GM21576 (cell line): Measurements from ENCODE around the gene MTHFR.

Source experiments
- ATAC-seq: cut with Tn5 transposase; IDR thresholded peaks from one replicate; pipeline ENCODE4 v1.9.1; 2021; ENCODE audit warnings: mild to moderate bottlenecking, moderate library complexity; ENCODE audit not compliant: unreplicated experiment

Gene MTHFR

DNA sequence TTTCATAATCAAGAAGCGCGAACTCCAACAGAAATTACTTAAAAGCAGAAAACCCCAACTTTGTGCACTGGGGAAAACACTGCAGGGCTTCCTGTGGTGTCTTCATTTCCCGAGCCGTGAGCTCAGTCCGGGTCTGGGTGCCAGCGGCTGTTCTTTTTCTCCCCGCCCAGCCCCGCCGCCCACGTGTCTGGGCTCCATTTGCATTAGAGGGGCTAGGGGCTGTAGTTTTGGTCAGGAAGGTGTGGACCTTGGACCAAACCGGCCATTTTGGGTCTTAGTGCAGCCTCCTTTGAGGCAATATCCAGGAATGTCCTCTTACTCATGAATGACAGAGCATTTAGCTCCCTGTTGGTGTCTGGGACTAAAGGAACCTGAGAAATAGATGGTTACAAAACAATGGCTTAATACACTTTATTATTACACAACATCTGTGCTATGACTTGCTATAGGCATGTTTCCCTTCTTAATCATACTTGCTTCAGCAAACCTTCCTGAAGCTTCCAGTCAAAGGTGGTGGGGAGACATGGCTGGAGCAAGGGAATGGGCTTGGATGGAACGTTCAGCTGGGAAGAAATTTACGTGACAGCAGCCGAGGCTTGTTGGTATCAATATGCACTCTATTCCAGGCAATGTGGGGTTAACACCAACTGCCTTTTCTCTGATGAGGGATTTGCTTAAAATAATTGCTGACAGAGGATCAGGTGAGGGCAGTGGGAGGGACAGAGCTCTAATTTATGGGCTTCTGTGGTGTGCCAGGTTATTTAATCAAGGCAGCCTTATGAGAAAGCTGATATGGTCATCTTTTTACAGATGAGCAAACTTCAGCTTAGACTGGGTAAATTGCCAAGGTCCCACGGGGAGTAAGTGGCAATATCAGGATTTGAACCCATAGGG, 68.8 kb downstream of the MTHFR start:
- no peak for ATAC-seq

DNA sequence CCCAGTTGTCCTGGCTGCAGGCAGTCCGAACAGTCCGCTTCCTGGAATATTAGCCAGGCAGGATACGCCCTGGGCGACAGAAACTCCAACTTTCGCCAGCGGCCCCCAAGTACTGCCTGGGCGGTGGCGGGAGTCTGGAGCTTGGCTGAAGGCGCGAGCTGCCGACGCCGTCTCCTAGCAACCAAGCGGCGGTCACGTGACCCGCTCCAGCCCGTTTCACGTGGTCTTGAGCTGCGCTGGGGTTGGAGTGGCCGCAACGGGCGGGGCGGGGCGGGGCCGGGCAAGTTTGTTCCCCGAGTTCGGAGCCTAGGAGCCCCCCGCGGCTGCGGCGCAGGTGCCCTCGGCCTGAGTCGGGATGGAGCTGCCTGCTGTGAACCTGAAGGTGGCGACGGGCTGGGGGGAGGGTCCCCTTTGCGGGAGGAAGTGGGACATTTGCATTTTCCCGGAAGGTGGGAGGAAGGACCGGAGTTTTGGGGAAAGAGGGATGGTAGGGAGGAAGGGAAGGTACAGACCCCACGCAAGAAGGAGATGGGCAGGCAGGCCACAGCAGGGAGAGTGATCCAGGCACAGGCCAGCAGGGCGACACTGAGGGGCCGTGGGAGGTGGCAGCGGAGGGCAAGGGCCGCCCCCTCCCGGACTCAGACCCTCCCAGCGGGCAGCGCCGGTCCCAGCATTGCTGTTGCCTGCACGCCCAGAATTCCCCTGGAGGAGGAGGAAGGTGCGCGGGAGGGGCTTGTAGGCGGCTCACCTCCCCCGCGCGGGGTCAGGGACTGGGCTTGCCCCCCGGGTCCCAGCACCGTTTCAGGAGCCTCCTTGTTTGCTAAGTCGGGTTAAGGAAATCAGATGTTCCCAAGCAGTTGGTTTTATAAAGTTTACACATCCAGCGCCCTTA, 69.7 kb downstream of the MTHFR start, which contains the start of gene AGTRAP:
Gene AGTRAP, plus strand, starts transcription at position 283 of the 892 bp plus-strand sequence. Its CDS starts 73 bp downstream, at position 356.
- peak; percentile 64 for ATAC-seq
